ENCODE results near the gene PEX16.
A peak's percentile ranks its signal among the peaks of the same experiment; 100 is the strongest.

The PEX16 gene

GRCh38 chr11:45917623-45918330 is at the start of gene PEX16:
Gene PEX16 (minus strand): TSS chr11:45917877. CDS start chr11:45917811, 66 bp downstream.
- Histone ChIP-seq H3K4me1 (ENCODE audit: control insufficient read depth, insufficient read depth, low read length) (peaks cover 26% of the 10 kb centered on the region), H3K9ac (ENCODE audit: low read depth, low read length) (peak within 1 kb of the TSS; percentile 70), H3K27me3 (ENCODE audit: control insufficient read depth, insufficient read depth, low read length) (peaks cover 13% of the 10 kb centered on the region), H3K36me3 (ENCODE audit: control insufficient read depth, insufficient read depth, low read length) (peaks cover 23% of the 10 kb centered on the region), H3K9me3 (ENCODE audit: control insufficient read depth, insufficient read depth, low read length) (no peaks in the 10 kb centered on the region), H3K4me3 (ENCODE audit: low read depth, low read length) (peak within 1 kb of the TSS; percentile 95)

GRCh38 chr11:45964911-45965389 is 47.3 kb upstream of the PEX16 start:
- Histone ChIP-seq H3K9me3 (ENCODE audit: control insufficient read depth, insufficient read depth, low read length) (no peaks in the 10 kb centered on the region), H3K4me1 (ENCODE audit: control insufficient read depth, insufficient read depth, low read length) (no peaks in the 10 kb centered on the region), H3K27me3 (ENCODE audit: control insufficient read depth, insufficient read depth, low read length) (no peaks in the 10 kb centered on the region), H3K36me3 (ENCODE audit: control insufficient read depth, insufficient read depth, low read length) (no peaks in the 10 kb centered on the region), H3K4me3 (ENCODE audit: low read depth, low read length) (no peak overlapping the region), H3K9ac (ENCODE audit: low read depth, low read length) (no peak overlapping the region)

GRCh38 chr11:45961751-45962240 is 44.1 kb upstream of the PEX16 start:
- Histone ChIP-seq H3K9ac (ENCODE audit: low read depth, low read length) (no peak overlapping the region), H3K4me3 (ENCODE audit: low read depth, low read length) (no peak overlapping the region), H3K27me3 (ENCODE audit: control insufficient read depth, insufficient read depth, low read length) (no peaks in the 10 kb centered on the region), H3K9me3 (ENCODE audit: control insufficient read depth, insufficient read depth, low read length) (no peaks in the 10 kb centered on the region), H3K4me1 (ENCODE audit: control insufficient read depth, insufficient read depth, low read length) (no peaks in the 10 kb centered on the region), H3K36me3 (ENCODE audit: control insufficient read depth, insufficient read depth, low read length) (no peaks in the 10 kb centered on the region)

- H3K9ac ChIP-seq (ENCODE audit: low read depth, low read length): no peak overlapping the region
- H3K9me3 ChIP-seq (ENCODE audit: control insufficient read depth, insufficient read depth, low read length): no peaks in the 10 kb centered on the region
- no peaks in the 10 kb centered on the region for H3K36me3 ChIP-seq (ENCODE audit: control insufficient read depth, insufficient read depth, low read length)
- no peaks in the 10 kb centered on the region for H3K27me3 ChIP-seq (ENCODE audit: control insufficient read depth, insufficient read depth, low read length)
- no peaks in the 10 kb centered on the region for H3K4me1 ChIP-seq (ENCODE audit: control insufficient read depth, insufficient read depth, low read length)
- no peak overlapping the region for H3K4me3 ChIP-seq (ENCODE audit: low read depth, low read length)
These were observed 42.9 kb upstream of the PEX16 start for GRCh38 chr11:45960387-45961095.

GRCh38 chr11:45959851-45960250 is 42.2 kb upstream of the PEX16 start:
- Histone ChIP-seq H3K9me3 (ENCODE audit: control insufficient read depth, insufficient read depth, low read length) (no peaks in the 10 kb centered on the region), H3K4me1 (ENCODE audit: control insufficient read depth, insufficient read depth, low read length) (no peaks in the 10 kb centered on the region), H3K36me3 (ENCODE audit: control insufficient read depth, insufficient read depth, low read length) (no peaks in the 10 kb centered on the region), H3K9ac (ENCODE audit: low read depth, low read length) (no peak overlapping the region), H3K27me3 (ENCODE audit: control insufficient read depth, insufficient read depth, low read length) (no peaks in the 10 kb centered on the region), H3K4me3 (ENCODE audit: low read depth, low read length) (no peak overlapping the region)

- Histone ChIP-seq H3K36me3 (ENCODE audit: control insufficient read depth, insufficient read depth, low read length) (no peaks in the 10 kb centered on the region), H3K9me3 (ENCODE audit: control insufficient read depth, insufficient read depth, low read length) (no peaks in the 10 kb centered on the region), H3K4me3 (ENCODE audit: low read depth, low read length) (no peak overlapping the region), H3K9ac (ENCODE audit: low read depth, low read length) (no peak overlapping the region), H3K4me1 (ENCODE audit: control insufficient read depth, insufficient read depth, low read length) (no peaks in the 10 kb centered on the region), H3K27me3 (ENCODE audit: control insufficient read depth, insufficient read depth, low read length) (no peaks in the 10 kb centered on the region)
These were observed 32.3 kb upstream of the PEX16 start for GRCh38 chr11:45949992-45950407.

- H3K9me3 ChIP-seq (ENCODE audit: control insufficient read depth, insufficient read depth, low read length): no peaks in the 10 kb centered on the region
- no peak overlapping the region for H3K9ac ChIP-seq (ENCODE audit: low read depth, low read length)
- H3K4me1 ChIP-seq (ENCODE audit: control insufficient read depth, insufficient read depth, low read length): no peaks in the 10 kb centered on the region
- no peak overlapping the region for H3K4me3 ChIP-seq (ENCODE audit: low read depth, low read length)
- no peaks in the 10 kb centered on the region for H3K27me3 ChIP-seq (ENCODE audit: control insufficient read depth, insufficient read depth, low read length)
- no peaks in the 10 kb centered on the region for H3K36me3 ChIP-seq (ENCODE audit: control insufficient read depth, insufficient read depth, low read length)
These were observed 30.7 kb upstream of the PEX16 start for GRCh38 chr11:45948356-45948755.

GRCh38 chr11:45947885-45948284 is 30.2 kb upstream of the PEX16 start:
- Histone ChIP-seq H3K4me1 (ENCODE audit: control insufficient read depth, insufficient read depth, low read length) (no peaks in the 10 kb centered on the region), H3K27me3 (ENCODE audit: control insufficient read depth, insufficient read depth, low read length) (no peaks in the 10 kb centered on the region), H3K9me3 (ENCODE audit: control insufficient read depth, insufficient read depth, low read length) (no peaks in the 10 kb centered on the region), H3K4me3 (ENCODE audit: low read depth, low read length) (no peak overlapping the region), H3K36me3 (ENCODE audit: control insufficient read depth, insufficient read depth, low read length) (no peaks in the 10 kb centered on the region), H3K9ac (ENCODE audit: low read depth, low read length) (no peak overlapping the region)

- no peaks in the 10 kb centered on the region for H3K4me1 ChIP-seq (ENCODE audit: control insufficient read depth, insufficient read depth, low read length)
- no peaks in the 10 kb centered on the region for H3K36me3 ChIP-seq (ENCODE audit: control insufficient read depth, insufficient read depth, low read length)
- no peak overlapping the region for H3K4me3 ChIP-seq (ENCODE audit: low read depth, low read length)
- H3K27me3 ChIP-seq (ENCODE audit: control insufficient read depth, insufficient read depth, low read length): no peaks in the 10 kb centered on the region
- H3K9me3 ChIP-seq (ENCODE audit: control insufficient read depth, insufficient read depth, low read length): no peaks in the 10 kb centered on the region
- H3K9ac ChIP-seq (ENCODE audit: low read depth, low read length): no peak overlapping the region
These were observed 27.8 kb upstream of the PEX16 start for GRCh38 chr11:45945397-45945999.

- H3K27me3 ChIP-seq (ENCODE audit: control insufficient read depth, insufficient read depth, low read length): no peaks in the 10 kb centered on the region
These were observed 24.7 kb upstream of the PEX16 start for GRCh38 chr11:45942381-45942780.

GRCh38 chr11:45941285-45941684 is 23.6 kb upstream of the PEX16 start:
- Histone ChIP-seq H3K4me1 (ENCODE audit: control insufficient read depth, insufficient read depth, low read length) (peaks cover 2% of the 10 kb centered on the region), H3K36me3 (ENCODE audit: control insufficient read depth, insufficient read depth, low read length) (no peaks in the 10 kb centered on the region), H3K27me3 (ENCODE audit: control insufficient read depth, insufficient read depth, low read length) (no peaks in the 10 kb centered on the region), H3K9me3 (ENCODE audit: control insufficient read depth, insufficient read depth, low read length) (no peaks in the 10 kb centered on the region), H3K4me3 (ENCODE audit: low read depth, low read length) (no peak overlapping the region), H3K9ac (ENCODE audit: low read depth, low read length) (no peak overlapping the region)

More at GRCh38 chr11:45942381-45942780, 24.7 kb upstream of the PEX16 start:
- no peak overlapping the region for H3K9ac ChIP-seq (ENCODE audit: low read depth, low read length)
- H3K4me3 ChIP-seq (ENCODE audit: low read depth, low read length): no peak overlapping the region
- H3K9me3 ChIP-seq (ENCODE audit: control insufficient read depth, insufficient read depth, low read length): no peaks in the 10 kb centered on the region
- peaks cover 2% of the 10 kb centered on the region for H3K4me1 ChIP-seq (ENCODE audit: control insufficient read depth, insufficient read depth, low read length)
- H3K36me3 ChIP-seq (ENCODE audit: control insufficient read depth, insufficient read depth, low read length): no peaks in the 10 kb centered on the region

Measured in iPS-15b (cell line).